GM19193 (cell line): Measurements from ENCODE around the gene HOXD10.

Experiments used
- POLR2A ChIP-seq: IDR thresholded peaks from 4 replicates; pipeline ENCODE4 v1.6.1; 2011; ENCODE audit not compliant: insufficient read depth, insufficient read length; ENCODE audit errors: extremely low read depth

HOXD10 gene

GRCh38 chr2:176096986-176097819 lies 19.4 kb upstream of the HOXD10 start:
- TF ChIP-seq POLR2A = no peak

GRCh38 chr2:176097820-176098365 lies 18.7 kb upstream of the HOXD10 start:
- no peak for TF ChIP-seq POLR2A

GRCh38 chr2:176098366-176099158 lies 18.0 kb upstream of the HOXD10 start:
- no peak for TF ChIP-seq POLR2A

GRCh38 chr2:176099159-176099727 lies 17.3 kb upstream of the HOXD10 start:
- no peak for TF ChIP-seq POLR2A

- TF ChIP-seq POLR2A = no peak
Observed at GRCh38 chr2:176099728-176100546, 16.6 kb upstream of the HOXD10 start, which contains the start of gene HOXD12. HOXD12 (plus strand) TSS chr2:176099795; CDS start chr2:176099802, 7 bp downstream.

- no peak for TF ChIP-seq POLR2A
Observed at GRCh38 chr2:176100547-176101140, 15.9 kb upstream of the HOXD10 start.

GRCh38 chr2:176101216-176101830 lies 15.3 kb upstream of the HOXD10 start:
- TF ChIP-seq POLR2A = no peak

- TF ChIP-seq POLR2A = no peak
Observed at GRCh38 chr2:176101842-176102241, 14.7 kb upstream of the HOXD10 start.

- no peak for TF ChIP-seq POLR2A
Observed at GRCh38 chr2:176102309-176102866, 14.2 kb upstream of the HOXD10 start.

- TF ChIP-seq POLR2A = no peak
Observed at GRCh38 chr2:176103194-176103593, 13.4 kb upstream of the HOXD10 start.

- no peak for TF ChIP-seq POLR2A
Observed at GRCh38 chr2:176103742-176104315, 12.7 kb upstream of the HOXD10 start.

- TF ChIP-seq POLR2A = no peak
Observed at GRCh38 chr2:176104316-176105077, 12.1 kb upstream of the HOXD10 start.

GRCh38 chr2:176105078-176105729 lies 11.4 kb upstream of the HOXD10 start:
- TF ChIP-seq POLR2A = no peak
